IPS-NIHi11 (cell line): ENCODE measurements around the gene VIM.

Source experiments
- DNase-seq: peaks from one replicate; pipeline ENCODE4 v3.0.0; 2012; ENCODE audit warnings: mixed read lengths, low spot score

Gene VIM

GRCh38 chr10:17209881-17210280 is 18.2 kb upstream of the VIM start:
- DNase-seq, result no peak

GRCh38 chr10:17210361-17210760 is 17.7 kb upstream of the VIM start:
- no peak for DNase-seq

GRCh38 chr10:17212802-17213221 is 15.2 kb upstream of the VIM start:
- DNase-seq, result no peak

- no peak for DNase-seq
Measured at GRCh38 chr10:17213646-17214349, 14.2 kb upstream of the VIM start.

GRCh38 chr10:17214526-17214925 is 13.5 kb upstream of the VIM start:
- DNase-seq, result no peak

- no peak for DNase-seq
Measured at GRCh38 chr10:17214971-17215781, 12.9 kb upstream of the VIM start.

- no peak for DNase-seq
Measured at GRCh38 chr10:17215782-17216122, 12.3 kb upstream of the VIM start.

- no peak for DNase-seq
Measured at GRCh38 chr10:17216217-17216900, 11.7 kb upstream of the VIM start.

- no peak for DNase-seq
Measured at GRCh38 chr10:17216901-17217395, 11.1 kb upstream of the VIM start.

- DNase-seq, result no peak
Measured at GRCh38 chr10:17217631-17218232, 10.3 kb upstream of the VIM start.

- no peak for DNase-seq
Measured at GRCh38 chr10:17219024-17219423, 9.0 kb upstream of the VIM start.

GRCh38 chr10:17220652-17221100 is 7.4 kb upstream of the VIM start:
- DNase-seq, result no peak

GRCh38 chr10:17222329-17222728 is 5.7 kb upstream of the VIM start:
- no peak for DNase-seq

GRCh38 chr10:17225808-17226207 is 2.2 kb upstream of the VIM start:
- DNase-seq, result no peak

- peak; percentile 45 for DNase-seq
Measured at GRCh38 chr10:17226891-17227303, 1.1 kb upstream of the VIM start.

- no peak for DNase-seq
Measured at GRCh38 chr10:17227367-17228090, 512 bp upstream of the VIM start.

GRCh38 chr10:17229016-17229716 is 1.1 kb downstream of the VIM start:
- DNase-seq, result peak; percentile 61

GRCh38 chr10:17229717-17229966 is 1.6 kb downstream of the VIM start:
- DNase-seq, result no peak

GRCh38 chr10:17229967-17230682 is 2.1 kb downstream of the VIM start:
- peak; percentile 86 for DNase-seq

GRCh38 chr10:17231788-17232187 is 3.7 kb downstream of the VIM start:
- DNase-seq, result no peak
